Measurements from ENCODE around the gene GRIK4. TPM values are rescaled to one million over a fixed set of nuclear protein-coding genes. Genes with fewer than 3 reads are reported as not detected.

The GRIK4 gene
- total RNA-seq, 1 experiment from 2014 or later, result not detected

GRCh38 chr11:120492486-120492885 is 19.1 kb upstream of the GRIK4 start:
- Histone ChIP-seq H3K79me2 (ENCODE audit: low read length) (no peaks in the 10 kb centered on the region), H3K36me3 (ENCODE audit: low read depth, low read length) (no peaks in the 10 kb centered on the region), H3K9me3 (ENCODE audit: low read length) (no peaks in the 10 kb centered on the region), H3K4me2 (ENCODE audit: low read length) (no peak overlapping the region), H3K27me3 (ENCODE audit: low read length) (no peaks in the 10 kb centered on the region), H2AFZ (ENCODE audit: low read length) (no peak overlapping the region), H3K4me3 (ENCODE audit: low read length) (no peak overlapping the region), H4K20me1 (ENCODE audit: low read length) (no peaks in the 10 kb centered on the region), H3K4me1 (ENCODE audit: insufficient read depth, low read length) (no peaks in the 10 kb centered on the region), H3K9ac (ENCODE audit: low read length) (no peak overlapping the region), H3F3A (ENCODE audit: low read length, unreplicated experiment) (no peaks in the 10 kb centered on the region), H3K27ac (ENCODE audit: low read length) (no peak overlapping the region), H3K9me2 (replicated peaks; ENCODE audit: low read length) (no peaks in the 10 kb centered on the region)
- TF ChIP-seq EZH2phosphoT487 (IDR thresholded peaks at IDR 0.05; ENCODE audit: borderline replicate concordance, low read length) (no peak), CTCF (conservative IDR thresholded peaks at IDR 0.05; ENCODE audit: low read depth, low read length) (no peak), EZH2 (IDR thresholded peaks at IDR 0.05; ENCODE audit: low read length, unreplicated experiment) (no peak)
- no TSS peak for BruUV-seq (replicated peaks)
- intact Hi-C loops (cut with micrococcal nuclease), result no loop called here
- POLR2A ChIA-PET (ENCODE audit: unreplicated experiment), result no interaction called here
- ATAC-seq (no peak), DNase-seq (no peak)
- CTCF ChIA-PET, result no interaction called here

DNA sequence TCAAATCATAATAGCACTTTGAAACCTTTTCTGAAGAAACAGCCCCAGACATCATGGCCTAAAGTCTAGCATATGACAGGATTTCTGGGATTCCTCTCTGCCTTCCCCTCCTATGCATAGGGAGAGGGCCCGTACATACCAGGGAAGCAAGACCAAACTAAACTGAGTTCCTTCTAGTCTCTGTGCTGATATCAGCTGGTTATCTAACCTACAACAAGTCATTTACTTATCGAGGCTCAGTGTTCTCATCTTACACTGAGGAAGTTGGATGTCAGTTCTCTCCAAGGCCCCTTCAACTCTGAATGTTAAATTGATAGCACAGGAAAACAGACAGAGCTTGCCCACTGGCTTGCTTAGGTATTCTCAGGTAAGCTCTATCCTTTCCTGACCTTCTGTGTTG is 17.0 kb upstream of the GRIK4 start:
- Histone ChIP-seq H3K27me3 (ENCODE audit: low read length) (no peaks in the 10 kb centered on the region), H3F3A (ENCODE audit: low read length, unreplicated experiment) (no peaks in the 10 kb centered on the region), H3K9me3 (ENCODE audit: low read length) (no peaks in the 10 kb centered on the region), H4K20me1 (ENCODE audit: low read length) (no peaks in the 10 kb centered on the region), H3K4me2 (ENCODE audit: low read length) (no peak overlapping the region), H3K36me3 (ENCODE audit: low read depth, low read length) (no peaks in the 10 kb centered on the region), H3K27ac (ENCODE audit: low read length) (no peak overlapping the region), H3K9me2 (replicated peaks; ENCODE audit: low read length) (no peaks in the 10 kb centered on the region), H3K4me3 (ENCODE audit: low read length) (no peak overlapping the region), H2AFZ (ENCODE audit: low read length) (no peak overlapping the region), H3K79me2 (ENCODE audit: low read length) (no peaks in the 10 kb centered on the region), H3K4me1 (ENCODE audit: insufficient read depth, low read length) (no peaks in the 10 kb centered on the region), H3K9ac (ENCODE audit: low read length) (no peak overlapping the region)
- ATAC-seq, result no peak
- intact Hi-C loops (cut with micrococcal nuclease), result no loop called here
- no peak for DNase-seq
- no TSS peak for BruUV-seq (replicated peaks)
- POLR2A ChIA-PET (ENCODE audit: unreplicated experiment), result no interaction called here
- TF ChIP-seq CTCF (conservative IDR thresholded peaks at IDR 0.05; ENCODE audit: low read depth, low read length) (no peak), EZH2 (IDR thresholded peaks at IDR 0.05; ENCODE audit: low read length, unreplicated experiment) (no peak), EZH2phosphoT487 (IDR thresholded peaks at IDR 0.05; ENCODE audit: borderline replicate concordance, low read length) (no peak)
- CTCF ChIA-PET, result no interaction called here

DNA sequence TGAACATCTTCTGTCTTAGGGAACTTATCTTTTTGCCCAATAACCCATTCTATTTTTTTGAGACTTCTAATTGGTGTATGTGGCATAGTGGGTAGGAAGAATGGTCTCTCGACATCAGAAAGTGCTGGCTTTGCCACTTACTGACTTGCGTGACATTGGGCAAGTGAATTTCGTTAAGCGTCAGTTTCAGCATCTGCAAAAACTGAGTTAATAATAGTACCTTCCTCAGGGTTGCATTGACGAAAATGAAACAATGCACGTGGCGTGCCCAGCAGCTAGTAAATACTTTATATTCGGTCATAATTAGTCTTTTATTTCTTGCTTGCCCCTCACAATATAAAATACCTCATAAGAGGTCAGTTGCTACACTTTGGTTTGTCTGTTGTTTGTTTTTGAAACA is 12.5 kb upstream of the GRIK4 start:
- peaks cover 19% of the 10 kb centered on the region; the same call in 1 of the 2 replicates for H3K27me3 ChIP-seq (ENCODE audit: low read length)
- CTCF ChIA-PET, result no interaction called here
- no peaks in the 10 kb centered on the region for H3F3A ChIP-seq (ENCODE audit: low read length, unreplicated experiment)
- H3K4me2 ChIP-seq (ENCODE audit: low read length), result no peak overlapping the region
- intact Hi-C loops (cut with micrococcal nuclease), result no loop called here
- H2AFZ ChIP-seq (ENCODE audit: low read length), result no peak overlapping the region
- DNase-seq (no peak), ATAC-seq (no peak)
- BruUV-seq (replicated peaks), result no TSS peak
- no peaks in the 10 kb centered on the region for H3K36me3 ChIP-seq (ENCODE audit: low read depth, low read length)
- no peaks in the 10 kb centered on the region for H4K20me1 ChIP-seq (ENCODE audit: low read length)
- no peaks in the 10 kb centered on the region for H3K4me1 ChIP-seq (ENCODE audit: insufficient read depth, low read length)
- H3K9ac ChIP-seq (ENCODE audit: low read length), result no peak overlapping the region
- H3K27ac ChIP-seq (ENCODE audit: low read length), result no peak overlapping the region
- H3K9me3 ChIP-seq (ENCODE audit: low read length), result no peaks in the 10 kb centered on the region
- H3K4me3 ChIP-seq (ENCODE audit: low read length), result no peak overlapping the region
- H3K9me2 ChIP-seq (replicated peaks; ENCODE audit: low read length), result no peaks in the 10 kb centered on the region
- no peaks in the 10 kb centered on the region for H3K79me2 ChIP-seq (ENCODE audit: low read length)
- TF ChIP-seq EZH2 (IDR thresholded peaks at IDR 0.05; ENCODE audit: low read length, unreplicated experiment) (no peak), CTCF (conservative IDR thresholded peaks at IDR 0.05; ENCODE audit: low read depth, low read length) (no peak), EZH2phosphoT487 (IDR thresholded peaks at IDR 0.05; ENCODE audit: borderline replicate concordance, low read length) (no peak)
- POLR2A ChIA-PET (ENCODE audit: unreplicated experiment), result no interaction called here

All from PC-3 (cell line).